Activated T-cell treated with anti-CD3 and anti-CD28 coated beads, Interleukin-2, amount 50 U/mL, for 4 hours (primary cell): Measurements from ENCODE around the gene CAPN13. TPM values are rescaled to one million over a fixed set of nuclear protein-coding genes. Genes with fewer than 3 reads are reported as not detected.
"Not testable (repeated sequence)": the region's sequence is repeated elsewhere in the genome, so short reads cannot be mapped to it uniquely, and the experiment has no call there.

ENCODE experiments used
- ATAC-seq, 2 donors: fragments of 200-7000 bp; cut with Tn5 transposase; one replicate each; pipeline ENCODE4 v1.10.0; 2021
- DNase-seq: peaks from one replicate; pipeline ENCODE4 v3.0.0-alpha.2; 2020
- H3K27me3 Mint-ChIP-seq: one replicate; pipeline ENCODE4 v1.8.0; 2021; ENCODE audit warnings: low read depth, mixed read lengths
- H3K36me3 Mint-ChIP-seq: one replicate; pipeline ENCODE4 v1.8.0; 2022; ENCODE audit warnings: mixed read lengths; ENCODE audit not compliant: insufficient read depth
- H3K4me1 Mint-ChIP-seq: one replicate; pipeline ENCODE4 v1.8.0; 2021; ENCODE audit warnings: low read depth, mixed read lengths
- H3K4me3 Mint-ChIP-seq: one replicate; pipeline ENCODE4 v1.8.0; 2021; ENCODE audit warnings: mild to moderate bottlenecking, moderate library complexity, mixed read lengths
- H3K9me3 Mint-ChIP-seq: one replicate; pipeline ENCODE4 v1.8.0; 2021; ENCODE audit warnings: mixed read lengths
- total RNA-seq, 3 donors: library from RNA; stranded (reverse); gene quantifications; one replicate each; pipeline ENCODE4 v1.2.1, GENCODE V29; 2021

CAPN13 gene
- total RNA-seq, 3 donors from 2014 or later, result 0.08 TPM; not detected in 2

DNA sequence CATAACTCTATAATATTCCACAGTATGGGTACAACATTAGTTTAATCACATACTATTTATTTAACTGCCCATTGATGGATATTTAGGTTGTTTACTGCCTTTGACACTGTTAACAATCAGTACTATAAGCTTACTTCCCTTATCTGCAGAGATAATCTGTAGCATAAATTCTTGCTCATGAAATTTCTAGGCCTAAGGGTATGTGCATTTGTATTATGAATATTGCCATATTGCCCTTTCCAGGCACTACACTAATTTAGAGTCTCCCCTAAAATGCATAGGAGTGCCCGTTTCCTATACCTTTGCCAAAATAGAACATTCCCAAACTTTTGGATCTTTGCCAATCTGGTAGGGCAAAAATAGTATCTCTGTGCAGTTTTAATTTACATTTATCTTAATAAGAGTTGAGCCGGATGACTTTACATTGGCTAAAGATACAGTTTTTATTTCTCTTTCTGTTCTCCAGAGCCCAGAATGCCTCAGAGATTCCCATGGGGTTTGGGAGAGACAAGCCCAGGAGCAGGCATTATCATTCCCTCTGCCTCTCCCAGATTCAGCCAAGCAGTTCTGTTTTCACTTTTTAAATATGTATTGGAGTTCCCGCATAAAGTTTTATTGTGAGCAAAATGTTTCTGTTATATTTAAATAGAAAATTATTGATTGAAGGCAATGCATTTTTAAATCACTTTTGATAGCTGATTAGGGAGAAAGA is 102.8 kb downstream of the CAPN13 start:
- Mint-ChIP-seq H3K9me3 (peaks cover 23% of the 10 kb centered on the region), H3K4me1 (no peaks in the 10 kb centered on the region), H3K4me3 (no peak overlapping the region), H3K36me3 (no peaks in the 10 kb centered on the region), H3K27me3 (no peaks in the 10 kb centered on the region)
- ATAC-seq (no peak), DNase-seq (no peak)

DNA sequence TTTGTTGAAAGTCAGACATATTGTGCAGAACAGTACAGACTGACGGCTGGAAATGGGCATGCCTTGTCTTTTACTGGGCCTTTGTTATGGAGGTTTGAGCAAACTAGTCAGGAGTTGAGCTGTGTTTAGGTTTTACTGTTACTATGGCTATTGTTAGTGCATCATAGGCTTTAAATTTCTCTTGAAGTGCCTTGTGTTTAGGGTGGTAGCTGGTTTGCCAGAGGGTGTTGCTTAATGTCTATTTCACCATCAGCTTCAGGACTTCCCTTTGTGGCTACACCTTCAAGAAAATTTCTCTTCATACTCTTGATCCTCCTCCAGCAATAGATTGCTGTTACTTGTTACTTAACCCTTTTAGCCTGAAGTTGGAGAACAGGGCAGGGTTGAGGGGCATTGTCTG is 104.6 kb downstream of the CAPN13 start:
- no peaks in the 10 kb centered on the region for H3K4me1 Mint-ChIP-seq
- H3K27me3 Mint-ChIP-seq, result no peaks in the 10 kb centered on the region
- no peak overlapping the region for H3K4me3 Mint-ChIP-seq
- no peaks in the 10 kb centered on the region for H3K36me3 Mint-ChIP-seq
- ATAC-seq (no peak), DNase-seq (no peak)
- H3K9me3 Mint-ChIP-seq, result peaks cover 25% of the 10 kb centered on the region

DNA sequence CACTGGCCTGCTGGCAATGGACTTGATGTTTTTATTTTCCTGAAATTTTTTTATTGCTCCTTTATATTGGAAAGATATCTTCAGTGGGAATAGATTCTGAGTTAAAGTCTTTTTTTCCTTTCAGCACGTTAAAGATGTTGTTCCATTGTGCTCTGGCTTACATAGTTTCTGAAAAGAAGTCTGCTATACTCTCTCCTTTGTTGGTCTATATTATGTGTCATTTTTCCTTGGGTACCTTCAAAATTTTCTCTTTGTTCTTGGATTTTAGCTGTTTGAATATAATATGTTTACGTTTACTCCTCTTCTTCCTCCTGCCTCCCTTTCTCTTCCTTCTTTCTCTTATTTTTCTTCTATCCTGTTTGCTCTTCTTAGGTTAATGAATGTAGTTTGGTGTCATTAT is 105.5 kb downstream of the CAPN13 start:
- H3K36me3 Mint-ChIP-seq, result no peaks in the 10 kb centered on the region
- no peaks in the 10 kb centered on the region for H3K4me1 Mint-ChIP-seq
- H3K9me3 Mint-ChIP-seq, result peaks cover 27% of the 10 kb centered on the region
- no peak for ATAC-seq
- no peaks in the 10 kb centered on the region for H3K27me3 Mint-ChIP-seq
- no peak for DNase-seq
- H3K4me3 Mint-ChIP-seq, result no peak overlapping the region

DNA sequence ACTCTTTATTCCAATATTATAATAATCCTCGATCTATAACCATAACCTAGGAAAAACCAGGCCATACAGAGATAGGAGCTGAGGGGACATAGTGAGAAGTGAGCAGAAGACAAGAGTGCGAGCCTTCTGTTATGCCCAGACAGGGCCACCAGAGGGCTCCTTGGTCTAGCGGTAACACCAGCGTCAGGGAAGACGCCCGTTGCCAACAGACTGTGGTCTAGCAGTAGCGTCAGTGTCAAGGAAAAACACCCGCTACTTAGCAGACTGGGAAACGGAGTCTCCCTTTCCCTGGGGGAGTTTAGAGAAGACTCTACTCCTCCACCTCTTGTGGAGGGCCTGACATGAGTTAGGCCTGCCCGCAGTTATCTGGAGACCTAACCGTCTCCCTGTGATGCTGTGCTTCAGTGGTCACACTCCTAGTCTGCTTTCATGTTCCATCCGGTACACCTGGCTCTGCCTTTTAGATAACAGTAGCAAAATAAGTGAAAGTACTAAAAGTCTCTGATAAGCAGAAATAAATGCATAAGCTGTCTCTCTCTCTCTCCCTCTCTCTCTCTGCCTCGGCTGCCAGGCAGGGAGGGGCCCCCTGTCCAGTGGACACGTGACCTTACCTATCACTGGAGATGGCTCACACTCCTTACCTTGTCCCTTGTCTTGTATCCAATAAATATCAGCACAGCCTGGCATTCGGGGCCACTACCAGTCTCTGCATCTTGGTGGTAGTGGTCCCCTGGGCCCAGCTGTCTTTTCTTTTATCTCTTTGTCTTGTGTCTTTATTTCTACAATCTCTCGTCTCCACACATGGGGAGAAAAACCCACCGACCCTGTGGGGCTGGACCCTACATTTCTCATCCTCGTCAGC is 109.8 kb downstream of the CAPN13 start:
- not testable (repeated sequence) for H3K4me3 Mint-ChIP-seq, H3K4me1 Mint-ChIP-seq, H3K27me3 Mint-ChIP-seq, H3K36me3 Mint-ChIP-seq, ATAC-seq, DNase-seq
- peaks cover 17% of the 10 kb centered on the region for H3K9me3 Mint-ChIP-seq

DNA sequence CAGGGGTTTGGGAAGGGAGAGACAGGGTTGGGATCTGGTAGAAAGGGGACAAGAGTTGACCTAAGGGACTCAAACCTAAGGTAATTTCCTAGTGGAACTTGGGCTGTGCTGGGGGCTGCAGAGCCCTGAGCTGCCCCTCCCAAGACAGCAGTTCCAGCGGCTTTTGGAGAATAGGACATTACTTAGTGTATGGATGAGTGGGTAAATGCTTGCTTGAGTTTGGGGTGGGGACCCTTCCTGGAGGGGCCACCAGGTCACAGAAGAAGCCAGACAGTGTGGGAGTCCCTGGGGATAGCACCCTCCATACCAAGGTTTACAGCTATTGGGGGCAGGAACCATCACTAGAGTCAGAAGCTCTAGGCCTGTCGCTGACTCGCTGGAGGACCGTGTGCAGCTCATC is 111.5 kb downstream of the CAPN13 start:
- ATAC-seq, result no peak
- Mint-ChIP-seq H3K9me3 (peaks cover 4% of the 10 kb centered on the region), H3K4me1 (no peaks in the 10 kb centered on the region), H3K4me3 (no peak overlapping the region), H3K27me3 (no peaks in the 10 kb centered on the region), H3K36me3 (no peaks in the 10 kb centered on the region)
- no peak for DNase-seq

DNA sequence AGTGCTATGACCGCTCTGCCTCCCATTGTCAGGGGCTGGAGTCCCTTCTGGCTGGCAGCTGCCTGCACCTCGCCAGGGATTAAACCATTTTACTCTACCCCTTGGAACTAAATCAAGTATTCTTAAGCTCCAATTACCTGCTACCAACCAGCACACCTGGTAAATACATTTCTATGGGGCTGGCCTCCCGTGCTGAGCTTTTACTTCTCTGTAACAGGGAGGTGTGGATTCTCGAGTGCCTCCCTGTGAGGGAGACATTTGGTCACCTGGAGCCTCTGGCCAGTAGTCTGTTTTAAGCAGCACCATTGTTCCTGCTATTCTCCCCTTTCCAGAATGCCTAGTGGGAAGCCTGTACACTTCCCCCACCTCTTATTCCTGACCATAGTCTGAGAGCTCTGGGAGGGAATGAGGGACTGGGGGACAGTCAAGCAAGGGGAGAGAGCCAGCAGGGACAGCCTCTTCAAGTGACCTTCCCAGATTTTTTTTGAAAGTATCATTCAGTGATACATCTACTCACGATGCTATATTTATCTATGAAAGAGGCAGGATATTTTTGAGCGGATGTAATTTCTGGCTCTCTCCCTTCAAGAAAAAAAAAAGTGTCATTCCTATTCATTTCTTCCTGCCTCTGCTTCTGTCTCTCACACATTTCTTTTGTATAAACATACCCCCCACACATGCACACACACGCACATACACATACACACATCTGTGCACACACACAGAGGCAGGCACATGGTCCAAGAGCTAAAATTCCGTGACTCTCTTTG is 112.8 kb downstream of the CAPN13 start:
- peaks cover 4% of the 10 kb centered on the region for H3K9me3 Mint-ChIP-seq
- H3K27me3 Mint-ChIP-seq, result no peaks in the 10 kb centered on the region
- H3K4me3 Mint-ChIP-seq, result no peak overlapping the region
- DNase-seq, result no peak
- no peak for ATAC-seq
- no peaks in the 10 kb centered on the region for H3K36me3 Mint-ChIP-seq
- H3K4me1 Mint-ChIP-seq, result no peaks in the 10 kb centered on the region

DNA sequence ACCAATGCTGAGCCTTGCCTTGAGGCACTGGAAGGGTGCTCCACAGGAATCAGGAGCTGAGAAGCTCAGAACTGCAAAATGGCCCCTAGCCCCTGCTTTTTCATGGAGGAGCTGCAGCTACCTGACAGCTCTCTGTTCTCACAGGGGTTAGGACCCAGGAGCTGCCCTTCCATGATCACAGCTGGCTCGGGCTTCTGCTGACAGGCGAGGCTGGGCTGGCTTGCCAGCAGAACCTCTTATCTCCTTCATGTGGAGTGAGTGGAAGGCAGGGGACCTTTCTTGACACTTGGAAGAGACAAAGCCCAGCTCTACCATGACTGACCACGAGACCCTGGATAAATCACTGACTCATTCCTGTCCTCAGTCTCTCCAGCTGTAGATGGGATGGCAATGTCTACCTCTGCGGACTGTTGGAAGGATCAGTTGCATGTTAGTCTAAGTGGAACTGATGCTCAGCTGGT is 113.4 kb downstream of the CAPN13 start:
- DNase-seq (no peak), ATAC-seq (no peak)
- Mint-ChIP-seq H3K9me3 (peaks cover 4% of the 10 kb centered on the region), H3K4me1 (no peaks in the 10 kb centered on the region), H3K4me3 (no peak overlapping the region), H3K36me3 (no peaks in the 10 kb centered on the region), H3K27me3 (no peaks in the 10 kb centered on the region)

DNA sequence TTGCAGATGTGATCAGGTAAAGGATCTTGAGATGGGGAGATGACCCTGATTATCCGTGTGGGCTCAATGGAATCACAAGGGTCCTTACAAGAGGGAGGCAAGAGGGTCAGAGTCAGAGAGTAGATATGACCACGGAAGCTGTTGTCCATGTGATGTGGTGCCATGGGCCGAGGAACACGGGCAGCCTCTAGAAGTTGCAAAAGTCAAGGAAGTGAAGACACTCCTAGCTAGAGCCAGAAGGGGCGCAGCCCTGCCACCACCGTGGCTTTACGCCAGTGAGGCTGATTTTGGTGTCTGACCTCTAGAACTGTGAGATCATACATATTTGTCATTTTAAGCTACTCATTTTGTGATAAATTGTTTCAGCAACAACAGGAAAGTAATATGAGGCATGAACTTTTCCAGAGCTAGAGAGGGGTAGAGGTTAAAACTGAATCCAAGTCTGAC is 114.4 kb downstream of the CAPN13 start:
- peaks cover 3% of the 10 kb centered on the region for H3K9me3 Mint-ChIP-seq
- DNase-seq, result no peak
- H3K4me1 Mint-ChIP-seq, result no peaks in the 10 kb centered on the region
- H3K4me3 Mint-ChIP-seq, result no peak overlapping the region
- ATAC-seq, result no peak
- H3K36me3 Mint-ChIP-seq, result no peaks in the 10 kb centered on the region
- no peaks in the 10 kb centered on the region for H3K27me3 Mint-ChIP-seq

DNA sequence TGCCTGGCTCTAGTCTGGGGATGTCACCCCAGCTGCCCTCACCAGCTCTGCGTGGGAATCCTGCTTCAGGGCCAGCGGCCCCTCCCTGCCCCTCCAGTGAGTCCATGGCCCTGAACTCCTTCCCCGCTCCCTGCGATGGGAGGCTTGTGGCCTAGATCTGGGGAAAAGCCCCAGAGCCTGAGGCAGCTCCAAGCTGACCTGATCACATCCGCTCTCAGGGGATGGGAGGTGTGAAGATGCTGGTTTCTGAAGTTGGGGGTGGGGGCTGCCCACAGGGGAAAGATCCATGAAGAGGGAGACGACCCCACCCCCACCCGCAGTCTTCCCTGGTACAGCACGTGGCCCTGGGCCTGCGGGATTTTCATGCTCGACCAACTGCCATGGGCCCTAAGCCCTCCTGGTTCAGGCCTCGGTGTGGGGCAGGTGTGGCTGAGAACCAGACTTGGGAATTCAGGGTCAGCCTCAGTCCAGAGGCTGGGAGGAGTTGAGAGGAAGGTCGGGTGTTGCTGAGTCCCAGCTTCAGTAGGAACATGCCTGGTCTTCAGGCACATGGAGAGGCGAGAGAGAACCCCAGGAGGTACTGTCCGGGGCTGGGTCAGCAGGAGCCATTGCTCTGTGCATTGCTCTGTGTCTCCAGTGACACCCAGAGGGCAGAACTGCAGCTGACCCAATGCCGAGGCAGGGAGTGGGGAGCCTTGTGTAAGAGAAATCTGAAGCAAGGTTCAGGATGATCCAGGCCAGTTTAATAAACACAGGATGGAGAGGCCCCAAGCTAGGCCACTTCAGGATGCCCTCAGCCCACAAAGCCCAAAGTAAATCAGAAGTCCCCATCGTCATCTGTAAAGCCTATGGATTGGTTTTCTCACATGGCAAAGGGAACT is 115.1 kb downstream of the CAPN13 start:
- DNase-seq (no peak), ATAC-seq (peak in 1 of 2 donors; percentile 43)
- Mint-ChIP-seq H3K4me1 (no peaks in the 10 kb centered on the region), H3K4me3 (no peak overlapping the region), H3K9me3 (no peaks in the 10 kb centered on the region), H3K27me3 (no peaks in the 10 kb centered on the region), H3K36me3 (no peaks in the 10 kb centered on the region)

DNA sequence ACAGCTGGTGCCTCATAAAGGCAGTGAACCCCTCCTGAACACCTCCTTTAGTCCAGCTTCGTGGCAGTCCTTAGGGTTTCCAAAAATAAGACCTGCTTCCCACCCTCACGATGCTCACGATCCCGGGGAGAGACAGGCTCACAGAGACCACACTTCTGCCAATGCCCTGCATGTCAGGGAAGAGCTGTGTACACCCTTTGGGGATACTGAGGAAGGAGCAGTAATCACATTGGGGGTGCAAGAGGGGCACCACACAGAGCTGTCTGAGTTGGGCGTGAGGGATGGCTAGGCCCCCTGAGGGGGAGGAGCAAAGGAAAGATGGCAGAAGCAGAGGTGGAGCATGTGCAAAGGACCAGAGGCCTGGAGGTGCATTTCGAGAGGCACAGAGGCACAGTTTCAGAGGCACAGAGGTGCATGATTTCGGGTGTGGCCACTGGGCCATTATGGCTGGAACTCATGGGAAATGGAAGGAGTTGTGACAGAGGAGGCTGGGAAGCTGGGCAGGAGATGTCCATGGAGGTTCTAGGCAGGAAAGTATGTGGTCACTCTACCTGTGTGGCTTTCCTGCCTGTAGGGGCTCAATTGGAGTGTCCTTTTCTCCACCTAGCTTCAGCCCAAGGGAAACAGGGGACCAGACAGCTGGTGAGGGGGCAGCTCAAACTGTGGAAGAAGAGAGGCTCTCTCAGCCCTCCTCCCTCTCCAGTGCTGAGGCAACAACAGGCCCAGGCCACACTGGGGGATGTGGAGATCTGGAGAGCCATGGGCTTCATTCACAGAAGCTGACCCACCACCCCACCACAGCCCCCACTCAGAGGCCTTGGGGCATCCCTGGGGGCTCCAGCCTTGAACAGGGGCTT is 115.9 kb downstream of the CAPN13 start:
- no peaks in the 10 kb centered on the region for H3K27me3 Mint-ChIP-seq
- DNase-seq (no peak), ATAC-seq (no peak)
- no peaks in the 10 kb centered on the region for H3K36me3 Mint-ChIP-seq
- H3K9me3 Mint-ChIP-seq, result no peaks in the 10 kb centered on the region
- H3K4me1 Mint-ChIP-seq, result no peaks in the 10 kb centered on the region
- H3K4me3 Mint-ChIP-seq, result no peak overlapping the region

DNA sequence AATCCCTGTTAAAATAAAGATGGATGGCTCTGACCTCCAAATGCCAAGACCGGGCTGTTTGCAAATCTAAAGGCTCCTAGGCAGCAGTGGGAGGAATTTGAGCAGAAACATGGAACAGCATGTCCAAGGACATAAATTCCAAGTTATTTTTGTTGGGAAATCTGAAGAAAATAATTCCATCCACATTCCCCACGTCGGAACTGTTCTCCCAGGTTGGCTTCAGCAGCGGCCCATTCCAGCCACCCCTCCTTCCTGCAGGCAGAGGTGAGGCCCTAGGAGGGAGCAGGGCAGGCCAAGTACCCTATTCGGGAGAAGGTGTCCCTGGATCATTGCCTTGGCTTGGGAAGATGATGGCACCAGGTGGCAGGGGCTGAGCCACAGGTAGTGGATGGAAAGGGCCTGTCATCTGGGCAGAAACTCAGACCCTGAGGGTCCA is 117.1 kb downstream of the CAPN13 start:
- Mint-ChIP-seq H3K4me1 (no peaks in the 10 kb centered on the region), H3K27me3 (no peaks in the 10 kb centered on the region), H3K36me3 (no peaks in the 10 kb centered on the region), H3K4me3 (no peak overlapping the region), H3K9me3 (no peaks in the 10 kb centered on the region)
- DNase-seq (no peak), ATAC-seq (no peak)

DNA sequence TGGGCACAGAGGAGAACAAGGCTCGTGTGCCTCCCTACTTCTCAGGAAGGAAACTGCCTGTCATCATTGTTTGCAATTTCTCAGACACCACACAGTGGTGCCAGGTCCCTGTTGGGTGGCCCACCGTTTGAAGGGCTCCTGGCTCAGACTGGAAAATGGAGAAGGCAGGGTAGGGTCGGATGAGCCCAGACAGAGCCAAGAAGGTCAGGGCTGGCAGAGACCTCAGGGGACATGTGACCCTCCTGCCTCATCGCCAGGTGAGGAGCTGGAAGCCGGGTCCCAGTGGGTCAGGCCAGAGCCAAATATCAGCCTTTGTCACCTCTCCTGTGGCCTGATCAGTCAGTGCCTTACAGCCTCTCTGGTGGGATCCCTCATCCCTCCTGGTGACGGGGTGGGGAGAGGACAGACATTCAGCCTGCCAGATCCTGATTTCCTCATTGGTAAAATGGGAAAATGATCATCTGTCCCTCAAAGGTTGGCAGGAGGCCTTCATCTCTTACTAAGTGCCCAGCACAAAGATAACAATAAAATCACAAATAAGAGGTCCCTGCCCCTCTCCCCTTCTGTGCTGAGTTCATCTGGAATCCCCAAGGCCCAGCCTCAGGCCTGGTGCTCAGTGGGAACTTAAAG is 117.6 kb downstream of the CAPN13 start:
- DNase-seq (no peak), ATAC-seq (peak in 1 of 2 donors; percentile 32)
- Mint-ChIP-seq H3K4me1 (no peaks in the 10 kb centered on the region), H3K9me3 (no peaks in the 10 kb centered on the region), H3K27me3 (no peaks in the 10 kb centered on the region), H3K36me3 (no peaks in the 10 kb centered on the region), H3K4me3 (no peak overlapping the region)
